NB4 (cell line): ENCODE data around the gene NLGN4Y.
"Not testable (repeated sequence)": the region's sequence is repeated elsewhere in the genome, so short reads cannot be mapped to it uniquely, and the experiment has no call there.

Source experiments
- DNase-seq: peaks from one replicate; pipeline ENCODE4 v3.0.0; 2010; ENCODE audit warnings: low read depth
- H3K4me3 ChIP-seq: one replicate; pipeline ENCODE4 v1.5.1; 2011; ENCODE audit warnings: mild to moderate bottlenecking, low read depth, low read length, moderate library complexity
- CTCF ChIP-seq: IDR thresholded peaks from one replicate; pipeline ENCODE4 v1.5.1; 2012; ENCODE audit warnings: low read depth, low read length
- MYC ChIP-seq: IDR thresholded peaks from 2 replicates; pipeline ENCODE4 v1.6.1; 2011; ENCODE audit warnings: low read depth, low read length
- POLR2A ChIP-seq: IDR thresholded peaks from 2 replicates; pipeline ENCODE4 v1.6.1; 2011; ENCODE audit warnings: mild to moderate bottlenecking; ENCODE audit not compliant: insufficient read length; ENCODE audit errors: extremely low read depth
- TF ChIP-seq, protein P1 (sequence below): IDR thresholded peaks from 2 replicates; pipeline ENCODE4 v1.6.1; 2011; ENCODE audit warnings: low read depth, low read length

Gene NLGN4Y

DNA sequence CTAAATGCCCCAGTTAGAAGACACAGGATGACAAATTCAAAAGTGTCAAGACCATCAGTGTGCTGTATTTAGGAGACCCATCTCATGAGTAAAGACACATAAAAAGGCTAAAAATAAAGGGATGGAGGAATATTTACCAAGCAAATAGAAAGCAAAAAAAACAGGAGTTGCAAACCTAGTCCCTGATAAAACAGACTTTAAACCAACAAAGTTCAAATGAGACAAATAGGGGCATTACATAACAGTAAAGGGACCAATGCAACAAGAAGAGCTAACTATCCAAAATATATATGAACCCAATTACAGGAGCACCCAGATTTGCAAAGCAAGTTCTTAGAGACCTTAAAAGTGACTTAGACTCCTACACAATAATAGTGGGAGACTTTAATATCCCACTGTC, 336.1 kb downstream of the NLGN4Y start:
- DNase-seq, result no peak
- TF ChIP-seq, protein P1, sequence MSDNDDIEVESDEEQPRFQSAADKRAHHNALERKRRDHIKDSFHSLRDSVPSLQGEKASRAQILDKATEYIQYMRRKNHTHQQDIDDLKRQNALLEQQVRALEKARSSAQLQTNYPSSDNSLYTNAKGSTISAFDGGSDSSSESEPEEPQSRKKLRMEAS, result no peak
- TF ChIP-seq MYC, result no peak
- no peak for TF ChIP-seq POLR2A
- TF ChIP-seq CTCF, result no peak
- no peak overlapping the region for H3K4me3 ChIP-seq

DNA sequence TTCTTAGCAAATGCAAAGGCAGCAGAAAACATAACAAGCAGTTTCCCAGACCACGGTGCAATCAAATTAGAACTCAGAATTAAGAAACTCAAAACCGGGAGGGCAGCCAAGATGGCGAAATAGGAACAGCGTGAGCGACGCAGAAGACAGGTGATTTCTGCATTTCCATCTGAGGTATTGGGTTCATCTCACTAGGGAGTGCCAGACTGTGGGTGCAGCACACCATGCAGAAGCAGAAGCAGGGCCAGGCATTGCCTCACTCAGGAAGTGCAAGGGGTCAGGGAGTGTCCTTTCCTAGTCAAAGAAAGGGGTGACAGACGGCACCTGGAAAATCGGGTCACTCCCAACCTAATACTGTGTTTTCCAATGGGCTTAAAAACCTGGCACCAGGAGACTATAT, 336.7 kb downstream of the NLGN4Y start:
- H3K4me3 ChIP-seq, DNase-seq: not testable (repeated sequence)

- no peak overlapping the region for H3K4me3 ChIP-seq
- DNase-seq, result no peak
- TF ChIP-seq CTCF, result no peak
- no peak for TF ChIP-seq MYC
- no peak for TF ChIP-seq POLR2A
- TF ChIP-seq, protein P1, result no peak
Observed at GRCh38 chrY:14871971-14872370, 347.6 kb downstream of the NLGN4Y start.
